Stimulated activated CD8-positive, alpha-beta memory T cell treated with anti-CD3 and anti-CD28 coated beads, Interleukin-12 subunit alpha, Interleukin-12 subunit beta, amount 100 ng/mL, for 24 hours (primary cell): ENCODE results near the gene EIF2D.
"Not testable (repeated sequence)": the region's sequence is repeated elsewhere in the genome, so short reads cannot be mapped to it uniquely, and the experiment has no call there.

ENCODE experiments used
- DNase-seq: peaks from one replicate; pipeline ENCODE4 v3.0.0-alpha.2; 2020; ENCODE audit errors: extremely low read depth

The EIF2D gene

GRCh38 chr1:206635080-206635977 lies 23.1 kb upstream of the EIF2D start, which contains the start of gene DYRK3:
TSS of gene DYRK3 (plus strand) at chr1:206635536. CDS start at chr1:206635704, 168 bp downstream.
- DNase-seq, result peak; percentile 77

- peak; percentile 43 for DNase-seq
Measured at GRCh38 chr1:206634365-206635079, 22.3 kb upstream of the EIF2D start.

DNA sequence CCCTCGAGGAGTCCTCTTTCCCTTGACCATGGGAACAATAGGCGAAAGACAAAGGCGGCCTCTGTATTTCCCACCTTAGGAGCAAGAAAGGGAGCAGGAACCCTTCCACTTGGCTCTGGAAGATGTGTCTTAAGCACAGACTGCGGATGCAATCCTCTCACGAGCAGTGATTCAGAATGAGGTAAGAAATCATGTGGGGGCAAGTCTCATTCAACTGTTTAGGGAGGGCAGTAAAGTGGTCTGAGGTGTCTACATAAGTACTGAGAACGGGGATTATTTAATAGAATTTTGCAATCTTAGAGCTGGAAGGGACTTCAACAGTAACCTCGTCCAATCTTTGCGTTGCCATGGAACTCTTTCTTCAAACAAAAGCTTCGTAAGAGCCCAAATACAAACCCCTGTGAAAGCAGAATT lies 21.4 kb upstream of the EIF2D start:
- DNase-seq, result no peak

DNA sequence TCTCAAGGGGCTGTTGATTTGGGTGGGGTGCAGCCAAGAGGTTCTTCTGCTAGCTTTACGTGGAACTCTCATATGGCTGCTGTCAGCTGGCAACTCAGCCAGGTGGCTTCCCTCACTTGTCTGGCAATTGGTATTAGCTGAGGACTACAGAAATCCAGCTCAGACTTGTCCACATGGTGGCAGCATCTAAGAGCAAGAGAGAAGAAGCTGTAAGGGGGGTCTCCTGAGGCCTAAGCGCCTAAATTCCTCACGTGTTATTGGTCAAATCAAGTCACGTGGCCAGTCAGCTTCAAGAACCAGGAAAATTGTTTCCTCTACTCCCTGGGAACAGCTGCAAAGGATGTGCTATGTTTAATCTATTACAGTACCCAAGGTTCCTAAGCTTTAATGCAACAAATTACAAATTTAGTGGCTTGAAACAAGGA lies 18.8 kb upstream of the EIF2D start:
- DNase-seq, result no peak

GRCh38 chr1:206628916-206629315 lies 16.7 kb upstream of the EIF2D start:
- DNase-seq, result no peak

DNA sequence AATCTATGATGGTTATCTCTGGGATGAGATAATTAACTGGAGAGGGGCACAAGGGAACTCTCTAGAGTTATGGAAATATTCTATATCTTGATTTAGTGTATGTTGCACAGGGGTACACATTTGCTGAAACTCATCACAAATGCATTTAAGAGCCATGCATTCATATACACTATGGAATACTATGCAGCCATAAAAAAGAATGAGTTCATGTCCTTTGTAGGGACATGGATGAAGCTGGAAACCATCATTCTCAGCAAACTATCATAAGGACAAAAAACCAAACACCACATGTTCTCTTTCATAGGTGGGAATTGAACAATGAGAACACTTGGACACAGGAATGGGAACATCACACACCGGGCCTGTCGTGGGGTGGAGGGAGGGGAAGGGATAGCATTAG lies 14.1 kb upstream of the EIF2D start:
- not testable (repeated sequence) for DNase-seq

DNA sequence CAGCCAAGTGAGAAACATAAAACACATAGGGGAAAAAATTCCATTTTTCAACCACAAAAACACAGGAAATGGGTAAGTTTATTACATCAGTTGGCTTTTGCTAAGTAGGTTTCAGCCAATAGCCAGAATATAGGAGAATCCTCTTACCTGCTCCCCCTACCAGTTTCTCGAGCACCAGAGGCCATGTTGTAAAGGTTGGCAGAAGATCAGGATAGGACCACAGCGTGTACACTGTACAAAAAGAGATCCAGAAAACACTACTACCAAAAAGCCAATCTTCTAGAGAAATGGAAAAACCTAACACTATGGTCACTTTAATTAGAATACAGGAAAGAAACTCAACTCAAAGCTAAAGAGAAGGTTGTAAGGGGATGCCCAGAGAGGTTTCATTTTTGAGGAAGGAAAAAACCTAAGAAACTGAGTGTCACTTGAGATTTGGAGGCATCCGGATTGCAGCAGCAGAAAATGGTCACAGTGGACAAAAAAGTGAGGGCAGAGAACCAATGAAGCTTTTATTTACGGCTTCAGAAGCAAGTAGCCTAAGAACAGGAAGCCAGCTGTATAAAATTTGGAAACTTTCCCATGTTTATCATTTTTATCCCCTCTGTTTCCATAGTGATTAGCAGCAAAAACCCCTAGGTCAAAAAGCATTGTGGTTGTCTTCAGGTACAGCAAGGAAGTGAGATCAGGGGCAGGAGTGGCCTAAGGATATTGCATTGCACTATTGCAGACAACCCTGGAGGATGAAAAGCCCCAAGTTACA lies 2.9 kb downstream of the EIF2D start:
- no peak for DNase-seq

- peak; percentile 20 for DNase-seq
Measured at GRCh38 chr1:206608108-206608698, 4.1 kb downstream of the EIF2D start.

- DNase-seq, result no peak
Measured at GRCh38 chr1:206606867-206607266, 5.4 kb downstream of the EIF2D start.

GRCh38 chr1:206604861-206605260 lies 7.4 kb downstream of the EIF2D start:
- DNase-seq, result no peak

- DNase-seq, result no peak
Measured at GRCh38 chr1:206600527-206600926, 11.7 kb downstream of the EIF2D start.

DNA sequence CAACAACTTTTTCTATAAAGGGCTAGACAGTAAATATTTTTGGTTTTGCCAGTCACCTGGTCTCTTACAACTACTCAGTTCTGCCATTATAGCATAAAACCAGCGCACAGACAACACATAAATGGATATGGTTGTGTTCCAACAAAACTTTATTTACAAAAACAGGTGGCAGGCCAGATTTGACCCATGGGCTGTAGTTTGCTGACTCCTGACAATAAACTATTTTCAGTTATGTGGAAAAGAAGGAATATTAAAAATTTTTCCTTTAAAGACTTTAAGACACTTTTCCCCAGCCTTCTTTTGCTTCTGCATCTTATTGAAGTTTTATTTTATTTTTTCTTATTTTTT lies 16.0 kb downstream of the EIF2D start:
- no peak for DNase-seq

DNA sequence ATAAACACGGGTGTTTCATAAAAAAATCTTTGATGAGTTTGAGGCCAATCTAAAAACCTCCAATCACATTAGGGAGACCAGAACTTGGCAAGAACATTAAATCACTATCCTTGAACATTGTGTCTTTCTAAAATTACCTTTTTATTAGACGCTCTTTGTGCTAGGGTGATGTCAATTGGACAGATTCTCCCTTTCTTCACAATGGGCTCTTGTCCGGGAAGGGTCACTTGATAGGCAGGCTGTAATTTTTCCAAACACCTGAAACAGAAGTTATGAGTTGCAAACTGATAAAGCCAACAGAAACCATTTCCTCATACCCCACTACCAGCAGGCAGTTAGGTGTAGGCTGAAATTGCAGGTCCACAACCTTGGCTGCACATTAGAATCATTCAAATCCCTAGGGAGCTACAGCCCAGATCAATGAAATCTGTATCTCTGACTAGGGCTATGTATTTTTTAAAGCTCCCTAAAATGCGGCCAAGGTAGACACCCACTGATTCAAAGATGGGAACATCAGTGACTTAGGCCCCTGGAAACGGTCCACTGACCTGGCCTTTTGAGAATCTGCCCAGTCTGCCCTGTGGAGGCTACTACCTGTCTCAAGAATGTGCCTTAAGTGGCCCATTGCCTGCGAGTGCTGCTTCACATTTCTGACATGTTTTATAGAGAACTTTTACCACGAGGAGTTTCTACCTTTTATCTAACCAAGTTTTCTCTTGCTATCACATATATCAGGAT lies 16.5 kb downstream of the EIF2D start:
- no peak for DNase-seq

DNA sequence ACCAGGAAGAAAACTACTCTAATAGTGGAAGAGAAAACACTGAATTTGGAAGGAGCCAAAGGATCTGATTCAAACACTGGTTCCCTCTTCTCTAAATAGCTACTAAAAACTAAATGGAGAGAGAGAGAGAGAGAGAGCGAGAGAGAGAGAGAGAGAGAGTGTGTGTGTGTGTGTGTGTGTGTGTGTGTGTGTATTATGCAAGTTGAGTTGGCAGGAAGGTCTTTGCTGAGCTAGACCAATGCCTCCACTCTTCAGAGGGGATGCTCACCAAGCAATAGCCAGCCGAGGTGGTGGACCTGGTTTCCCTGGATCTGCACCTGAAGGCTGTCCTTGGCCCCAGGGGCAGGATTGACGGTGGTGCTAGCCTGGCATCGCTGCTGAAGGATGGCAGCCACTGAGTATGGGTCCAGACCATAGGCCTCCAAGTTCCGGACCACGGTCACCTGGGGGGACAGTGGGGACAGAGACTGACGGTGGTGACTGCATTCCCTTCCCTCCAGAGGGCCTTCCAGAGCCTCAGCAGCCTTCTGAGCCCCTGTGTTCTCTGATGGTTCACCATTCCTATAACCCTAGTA lies 18.8 kb downstream of the EIF2D start:
- DNase-seq, result no peak

GRCh38 chr1:206591696-206592095 lies 20.6 kb downstream of the EIF2D start:
- DNase-seq, result no peak

DNA sequence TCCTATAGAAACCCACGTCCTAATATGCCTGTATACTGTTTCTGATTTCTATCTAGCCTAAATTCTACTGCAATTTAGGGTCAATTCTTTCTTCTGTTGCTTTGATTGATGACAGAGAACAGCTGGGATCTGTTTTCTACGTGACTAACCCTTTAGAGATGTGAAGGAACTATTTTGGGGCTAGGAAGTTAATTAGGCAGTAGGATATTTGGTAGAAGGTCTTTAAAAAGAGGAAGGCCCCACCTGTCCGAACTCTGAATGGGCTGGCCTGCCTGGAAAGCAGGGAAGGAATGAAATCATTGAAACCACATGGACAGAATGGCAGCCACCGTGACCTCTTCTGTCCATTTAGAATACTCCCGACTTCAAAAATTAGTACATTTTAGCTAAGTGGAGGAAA lies 21.0 kb downstream of the EIF2D start:
- DNase-seq, result no peak

- no peak for DNase-seq
Measured at GRCh38 chr1:206590025-206590758, 22.1 kb downstream of the EIF2D start.

DNA sequence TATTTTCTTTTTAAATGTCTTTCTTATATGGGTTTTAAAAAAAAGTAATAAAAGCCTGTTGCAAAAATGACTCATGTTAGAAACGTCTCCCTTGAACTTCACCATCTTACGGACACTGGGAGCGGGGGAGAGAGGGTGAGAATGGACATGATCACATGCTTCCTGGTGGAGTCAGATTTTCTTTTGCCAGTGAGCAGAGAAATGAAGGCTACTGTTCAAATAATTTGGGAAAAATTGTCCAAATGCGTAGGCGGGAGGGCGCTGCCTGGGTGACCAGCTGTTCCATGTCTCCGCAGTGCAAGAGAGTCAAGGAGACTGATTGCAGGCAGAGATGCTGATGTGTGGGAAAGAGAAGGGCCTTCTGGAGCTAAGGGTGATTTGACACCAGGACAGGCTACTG lies 23.1 kb downstream of the EIF2D start:
- DNase-seq, result no peak

- DNase-seq, result no peak
Measured at GRCh38 chr1:206588492-206588891, 23.8 kb downstream of the EIF2D start.

- no peak for DNase-seq
Measured at GRCh38 chr1:206587904-206588303, 24.4 kb downstream of the EIF2D start.
